ENCODE measurements around the gene TP63.

GRCh38 chr3:189898559-189899153 is 267.5 kb downstream of the TP63 start:
- TF ChIP-seq POLR2AphosphoS5 (IDR thresholded peaks at IDR 0.05; ENCODE audit: low read depth, low read length): no peak
- no peak for TF ChIP-seq POLR2A (IDR thresholded peaks at IDR 0.05; ENCODE audit: low read depth, low read length)
- no peak for TF ChIP-seq TAF1 (IDR thresholded peaks at IDR 0.05; ENCODE audit: borderline replicate concordance, low read depth, low read length)
